GM13977 (cell line): Measurements from ENCODE around the gene NKAIN2.
"Not testable (repeated sequence)": the region's sequence is repeated elsewhere in the genome, so short reads cannot be mapped to it uniquely, and the experiment has no call there.

Experiments
- DNase-seq: peaks from one replicate; pipeline ENCODE4 v3.0.0; 2012; ENCODE audit warnings: low spot score
- CTCF ChIP-seq: IDR thresholded peaks from 2 replicates; pipeline ENCODE4 v1.5.1; 2012; ENCODE audit warnings: mild to moderate bottlenecking, control low read depth; ENCODE audit not compliant: insufficient read depth; ENCODE audit errors: extremely low read depth, missing control alignments
- in situ Hi-C: fragments of 300-500 bp; cut with MboI; formaldehyde crosslinking; loops from one replicate; pipeline ENCODE4 v1.12.0; 2022; ENCODE audit warnings: low sequenced_read_pairs, low pct_unique_long_range_greater_than_20kb, mixed read lengths, inconsistent platforms; ENCODE audit not compliant: unreplicated experiment

The NKAIN2 gene

GRCh38 chr6:124400261-124400999 is 596.8 kb downstream of the NKAIN2 start:
- in situ Hi-C loops = no loop called here
- no peak for DNase-seq
- TF ChIP-seq CTCF = no peak

GRCh38 chr6:124410425-124410824 is 606.8 kb downstream of the NKAIN2 start:
- DNase-seq, in situ Hi-C loops: not testable (repeated sequence)

- DNase-seq, in situ Hi-C loops: not testable (repeated sequence)
Measured at GRCh38 chr6:124412657-124413056, 609.0 kb downstream of the NKAIN2 start.

DNA sequence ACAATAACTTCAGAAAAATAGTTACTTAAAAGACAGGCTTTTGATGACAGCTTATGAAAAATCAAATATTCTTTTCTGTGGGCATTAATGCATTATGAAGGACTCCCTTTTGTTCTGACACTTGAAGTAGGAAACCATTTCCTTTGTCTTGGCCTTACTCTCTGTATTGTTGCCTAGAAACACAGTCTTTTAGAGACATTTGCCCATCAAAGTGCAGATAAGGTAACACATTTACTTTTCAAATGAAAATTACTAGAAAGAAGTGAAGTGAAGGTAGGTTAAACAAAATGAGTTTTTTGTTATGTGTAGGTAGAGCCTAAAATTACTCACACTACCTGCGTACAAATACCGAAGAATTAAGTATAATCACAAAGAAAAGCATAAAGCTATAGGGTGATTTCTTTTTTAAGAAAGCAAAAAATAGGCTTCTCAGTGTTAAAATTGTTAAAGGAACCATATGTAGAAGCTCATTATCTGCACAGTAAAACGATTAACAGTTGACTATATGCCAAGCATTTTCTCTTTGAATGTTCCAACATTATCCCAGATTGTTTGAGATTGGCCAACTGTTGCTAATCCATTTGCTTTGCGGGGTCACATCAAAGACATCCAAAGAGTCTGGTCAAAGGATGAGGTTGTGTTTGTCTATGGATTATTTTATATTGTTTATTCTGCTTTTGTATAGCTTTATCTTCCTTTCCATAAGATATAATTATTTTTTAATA is 616.6 kb downstream of the NKAIN2 start:
- no peak for DNase-seq
- in situ Hi-C loops = no loop called here
- TF ChIP-seq CTCF = no peak

DNA sequence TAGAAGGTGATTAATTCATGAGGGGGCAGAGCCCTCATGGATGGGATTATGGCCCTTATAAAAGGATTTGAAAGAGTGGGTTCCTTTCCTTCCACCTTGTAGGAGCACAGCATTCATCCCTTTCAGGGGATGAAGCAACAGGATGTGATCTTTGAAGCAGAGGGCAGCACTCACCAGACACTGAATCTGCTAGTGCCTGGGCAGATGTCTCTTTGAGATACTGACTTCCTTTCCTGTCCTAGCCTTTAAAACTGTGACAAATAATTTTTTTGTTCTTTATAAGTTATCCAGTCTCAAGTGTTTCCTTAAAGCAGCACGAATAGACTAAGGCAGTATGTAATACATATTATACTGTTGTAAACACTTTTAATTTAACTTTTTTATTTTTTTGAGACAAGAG is 620.0 kb downstream of the NKAIN2 start:
- DNase-seq = no peak
- TF ChIP-seq CTCF = no peak
- in situ Hi-C loops = no loop called here

DNA sequence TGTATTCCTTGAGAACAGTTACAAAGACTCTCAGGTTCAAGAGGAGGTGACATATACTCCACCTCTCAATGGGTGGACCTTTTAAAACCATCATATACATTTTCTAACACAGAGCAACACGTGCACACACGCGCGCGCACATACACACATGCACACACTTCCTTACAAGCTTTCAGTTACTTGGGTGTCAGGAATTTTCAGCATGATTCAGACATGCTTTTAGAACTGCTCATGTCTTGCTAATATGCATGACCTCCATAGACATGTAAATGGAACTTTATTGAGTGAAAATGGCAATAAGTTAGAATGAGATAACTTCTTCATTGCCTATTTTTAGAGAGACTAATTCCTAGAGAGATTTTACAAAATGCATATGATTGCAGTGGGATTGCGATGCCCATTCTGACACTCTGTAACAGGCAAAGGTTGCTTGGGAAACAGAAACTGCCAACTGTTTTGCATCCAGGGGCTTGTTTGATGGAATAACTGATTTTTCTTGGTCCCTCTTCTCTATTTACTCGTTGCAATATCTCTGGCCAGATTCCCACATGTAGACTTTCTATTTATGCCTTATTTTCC is 627.2 kb downstream of the NKAIN2 start:
- no peak for DNase-seq
- no peak for TF ChIP-seq CTCF
- in situ Hi-C loops = no loop called here

- TF ChIP-seq CTCF = no peak
- DNase-seq = no peak
- in situ Hi-C loops = no loop called here
Measured at GRCh38 chr6:124432620-124433019, 629.0 kb downstream of the NKAIN2 start.
